Neural progenitor cell (in vitro differentiated cells): ENCODE data around the gene SLAIN1. TPM values are rescaled to one million over a fixed set of nuclear protein-coding genes. Genes with fewer than 3 reads are reported as not detected.

ENCODE experiments used
- DNase-seq: peaks from one replicate; pipeline ENCODE4 v3.0.0-alpha.2; 2016; ENCODE audit warnings: low spot score
- H2AFZ ChIP-seq: fragments of 200-600 bp; sonication (generic); replicated peaks from 2 replicates; pipeline ENCODE4 v1.6.1; 2016; ENCODE audit warnings: antibody characterized with exemption
- H3F3A ChIP-seq: fragments of 200-600 bp; sonication (generic); 2 replicates; pipeline ENCODE4 v1.6.1; 2016; ENCODE audit warnings: antibody characterized with exemption, low read depth
- H3K27ac ChIP-seq: fragments of 200-600 bp; sonication (generic); 2 replicates; pipeline ENCODE4 v1.5.1; 2016; ENCODE audit warnings: mild to moderate bottlenecking
- H3K27me3 ChIP-seq: fragments of 200-600 bp; sonication (generic); 2 replicates; pipeline ENCODE4 v1.6.1; 2016; ENCODE audit warnings: mild to moderate bottlenecking, moderate library complexity
- H3K36me3 ChIP-seq: fragments of 200-600 bp; sonication (generic); 2 replicates; pipeline ENCODE4 v1.5.1; 2016
- H3K4me1 ChIP-seq: fragments of 200-600 bp; sonication (generic); 2 replicates; pipeline ENCODE4 v1.6.1; 2016; ENCODE audit warnings: mixed run types
- H3K4me2 ChIP-seq: fragments of 200-600 bp; sonication (generic); 2 replicates; pipeline ENCODE4 v1.6.1; 2016
- H3K4me3 ChIP-seq: fragments of 200-600 bp; sonication (generic); 2 replicates; pipeline ENCODE4 v1.5.1; 2016
- H3K79me2 ChIP-seq: fragments of 200-600 bp; sonication (generic); 2 replicates; pipeline ENCODE4 v1.6.1; 2016; ENCODE audit warnings: low read depth
- H3K9ac ChIP-seq: fragments of 200-600 bp; sonication (generic); 2 replicates; pipeline ENCODE4 v1.6.1; 2016
- H3K9me3 ChIP-seq: fragments of 200-600 bp; sonication (generic); 2 replicates; pipeline ENCODE4 v1.5.1; 2016; ENCODE audit warnings: low read depth
- H4K20me1 ChIP-seq: fragments of 200-600 bp; sonication (generic); 2 replicates; pipeline ENCODE4 v1.6.1; 2016; ENCODE audit warnings: low read depth
- H3K27ac Mint-ChIP-seq: 3 replicates; pipeline ENCODE4 v1.8.0; 2021; ENCODE audit warnings: mixed read lengths
- H3K27me3 Mint-ChIP-seq: 2 replicates; pipeline ENCODE4 v1.8.0; 2022; ENCODE audit warnings: low read depth, mild to moderate bottlenecking, inconsistent platforms, moderate library complexity, mixed read lengths; ENCODE audit not compliant: insufficient read depth
- H3K36me3 Mint-ChIP-seq: 3 replicates; pipeline ENCODE4 v1.8.0; 2021; ENCODE audit warnings: mixed read lengths
- H3K4me1 Mint-ChIP-seq: 3 replicates; pipeline ENCODE4 v1.8.0; 2021; ENCODE audit warnings: mixed read lengths
- H3K4me3 Mint-ChIP-seq: 3 replicates; pipeline ENCODE4 v1.8.0; 2021; ENCODE audit warnings: mild to moderate bottlenecking, moderate library complexity, mixed read lengths
- H3K9me3 Mint-ChIP-seq: 3 replicates; pipeline ENCODE4 v1.8.0; 2020; ENCODE audit warnings: mixed read lengths
- CTCF ChIP-seq: fragments of 200-600 bp; sonication (generic); IDR thresholded peaks from 2 replicates; pipeline ENCODE4 v1.5.1; 2017; ENCODE audit warnings: antibody characterized with exemption, mild to moderate bottlenecking
- EZH2 ChIP-seq: fragments of 200-600 bp; sonication (generic); IDR thresholded peaks from 2 replicates; pipeline ENCODE4 v1.6.1; 2017; ENCODE audit warnings: antibody characterized with exemption, mild to moderate bottlenecking, moderate library complexity
- EZH2phosphoT487 ChIP-seq: fragments of 200-600 bp; sonication (generic); IDR thresholded peaks from 2 replicates; pipeline ENCODE4 v1.6.1; 2017; ENCODE audit warnings: antibody characterized with exemption
- total RNA-seq: library from RNA; depleted of rRNA; stranded (reverse); fragments of >200 nt; gene quantifications from 2 replicates; pipeline ENCODE4 v1.2.3, GENCODE V29; 2015; ENCODE audit warnings: low replicate concordance

The SLAIN1 gene
- total RNA-seq, 1 donor from 2014 or later = 87.2 TPM

- no peak overlapping the region for H3K4me3 Mint-ChIP-seq
- Histone ChIP-seq H3K36me3 (peaks cover 4% of the 10 kb centered on the region), H2AFZ (no peak overlapping the region), H4K20me1 (peaks cover 10% of the 10 kb centered on the region), H3K4me1 (no peaks in the 10 kb centered on the region), H3K79me2 (peaks cover 57% of the 10 kb centered on the region), H3K4me3 (no peak overlapping the region), H3F3A (no peaks in the 10 kb centered on the region), H3K4me2 (no peak overlapping the region), H3K27me3 (no peaks in the 10 kb centered on the region), H3K9me3 (peaks cover 26% of the 10 kb centered on the region), H3K27ac (no peak overlapping the region), H3K9ac (no peak overlapping the region)
- no peak overlapping the region for H3K27ac Mint-ChIP-seq
- peaks cover 76% of the 10 kb centered on the region for H3K9me3 Mint-ChIP-seq
- H3K36me3 Mint-ChIP-seq = peaks cover 68% of the 10 kb centered on the region
- H3K27me3 Mint-ChIP-seq = peaks cover 10% of the 10 kb centered on the region
- DNase-seq = no peak
- H3K4me1 Mint-ChIP-seq = no peaks in the 10 kb centered on the region
- no peak for TF ChIP-seq EZH2
- TF ChIP-seq CTCF = no peak
- TF ChIP-seq EZH2phosphoT487 = no peak
Observed at GRCh38 chr13:77714119-77714755, 16.8 kb downstream of the SLAIN1 start.

- H3K27ac Mint-ChIP-seq = no peak overlapping the region
- peaks cover 12% of the 10 kb centered on the region for H4K20me1 ChIP-seq
- no peak for TF ChIP-seq CTCF
- no peak for TF ChIP-seq EZH2phosphoT487
- TF ChIP-seq EZH2 = no peak
- peaks cover 15% of the 10 kb centered on the region for H3K9me3 ChIP-seq
- H3K9me3 Mint-ChIP-seq = peaks cover 65% of the 10 kb centered on the region
- H3K4me2 ChIP-seq = no peak overlapping the region
- H3K4me3 Mint-ChIP-seq = no peak overlapping the region
- DNase-seq = no peak
- no peaks in the 10 kb centered on the region for H3K27me3 ChIP-seq
- no peak overlapping the region for H3K27ac ChIP-seq
- no peak overlapping the region for H2AFZ ChIP-seq
- no peak overlapping the region for H3K4me3 ChIP-seq
- no peaks in the 10 kb centered on the region for H3K4me1 ChIP-seq
- no peak overlapping the region for H3K9ac ChIP-seq
- H3K79me2 ChIP-seq = peaks cover 58% of the 10 kb centered on the region
- H3F3A ChIP-seq = no peaks in the 10 kb centered on the region
- no peaks in the 10 kb centered on the region for H3K36me3 ChIP-seq
- peaks cover 10% of the 10 kb centered on the region for H3K27me3 Mint-ChIP-seq
- no peaks in the 10 kb centered on the region for H3K4me1 Mint-ChIP-seq
- H3K36me3 Mint-ChIP-seq = peaks cover 71% of the 10 kb centered on the region
Observed at GRCh38 chr13:77715233-77715891, 17.9 kb downstream of the SLAIN1 start.

GRCh38 chr13:77716692-77717091 is 19.2 kb downstream of the SLAIN1 start:
- Histone ChIP-seq H3K36me3 (peaks cover 3% of the 10 kb centered on the region), H3K4me2 (no peak overlapping the region), H3K9ac (no peak overlapping the region), H4K20me1 (peaks cover 12% of the 10 kb centered on the region), H3K79me2 (peaks cover 66% of the 10 kb centered on the region), H3F3A (no peaks in the 10 kb centered on the region), H3K27me3 (no peaks in the 10 kb centered on the region), H3K4me3 (no peak overlapping the region), H3K4me1 (no peaks in the 10 kb centered on the region), H3K27ac (no peak overlapping the region), H2AFZ (no peak overlapping the region), H3K9me3 (peaks cover 6% of the 10 kb centered on the region)
- Mint-ChIP-seq H3K9me3 (peaks cover 52% of the 10 kb centered on the region), H3K27me3 (peaks cover 6% of the 10 kb centered on the region), H3K4me1 (no peaks in the 10 kb centered on the region), H3K27ac (no peak overlapping the region), H3K36me3 (peaks cover 75% of the 10 kb centered on the region), H3K4me3 (no peak overlapping the region)
- no peak for DNase-seq
- no peak for TF ChIP-seq EZH2
- TF ChIP-seq CTCF = no peak
- no peak for TF ChIP-seq EZH2phosphoT487
